ENCODE measurements around the gene CBLB. TPM values are rescaled to one million over a fixed set of nuclear protein-coding genes. Genes with fewer than 3 reads are reported as not detected.

Gene CBLB
- total RNA-seq, 1 experiment from 2014 or later = 19.7 TPM

DNA sequence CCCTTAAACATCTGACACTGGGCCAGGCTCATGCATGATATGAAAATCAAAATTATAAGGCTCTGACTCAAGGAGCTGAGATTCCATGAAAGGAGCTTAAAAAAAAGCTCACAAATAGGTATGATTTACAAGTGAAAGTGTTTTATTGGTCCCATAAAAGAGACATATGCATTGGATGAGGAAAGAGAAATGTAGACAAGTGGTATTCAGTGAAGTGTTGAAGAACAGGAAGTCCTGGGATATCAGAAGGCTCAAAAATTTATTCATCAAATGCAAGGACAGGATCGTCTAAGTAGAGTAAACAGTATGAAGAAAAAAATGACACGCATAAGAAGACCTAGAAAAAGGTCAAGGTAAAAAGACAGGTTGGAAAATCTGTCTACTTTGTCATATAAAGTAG, 188.9 kb downstream of the CBLB start:
- intact Hi-C loops (cut with micrococcal nuclease) = loop anchor here (10.0 kb wide), 1 partner anchor 665 kb away; no protein-coding TSS in a partner anchor
- Mint-ChIP-seq H3K4me1 (ENCODE audit: insufficient read depth, unreplicated experiment) (no peaks in the 10 kb centered on the region), H3K4me3 (ENCODE audit: unreplicated experiment) (no peak overlapping the region), H3K27ac (ENCODE audit: low read depth, unreplicated experiment) (no peak overlapping the region), H3K27me3 (ENCODE audit: insufficient read depth, unreplicated experiment) (no peaks in the 10 kb centered on the region), H3K36me3 (ENCODE audit: insufficient read depth, unreplicated experiment) (peaks cover 47% of the 10 kb centered on the region), H3K9me3 (ENCODE audit: unreplicated experiment) (no peaks in the 10 kb centered on the region)
- no TSS peak for BruUV-seq (replicated peaks)
- no peak for DNase-seq (ENCODE audit: unreplicated experiment)
- ChIA-PET CTCF (interaction anchor here (1.4 kb wide), 1 partner anchor 13 kb away, joined by 3 read pairs; no protein-coding TSS in a partner anchor), POLR2A (interaction anchor here (0.7 to 1.6 kb wide), 2 partner anchors 132 to 188 kb away, joined by 3 to 4 read pairs; partner anchors contain the start of gene CBLB)
- no peak for TF ChIP-seq CTCF (IDR thresholded peaks at IDR 0.05; ENCODE audit: unreplicated experiment)

DNA sequence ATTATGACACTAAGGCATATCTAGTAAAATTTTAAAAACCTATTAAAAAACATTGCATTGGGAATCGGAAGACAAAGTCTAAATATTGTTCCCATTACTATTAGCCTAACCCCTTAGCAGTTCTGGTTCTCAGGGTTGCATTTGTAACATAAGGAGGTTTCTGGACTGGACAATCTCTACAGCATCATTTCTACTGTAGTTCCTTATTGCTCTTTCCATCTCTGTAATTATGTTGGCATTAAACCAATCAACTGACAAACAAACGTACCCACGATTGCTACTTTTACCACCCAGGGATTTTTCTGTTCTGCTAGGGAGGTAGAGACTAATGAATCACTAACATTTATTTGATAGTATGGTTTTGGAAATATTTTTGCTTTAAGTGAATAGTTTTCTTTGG, 190.8 kb downstream of the CBLB start:
- no TSS peak for BruUV-seq (replicated peaks)
- Mint-ChIP-seq H3K36me3 (ENCODE audit: insufficient read depth, unreplicated experiment) (peaks cover 54% of the 10 kb centered on the region), H3K9me3 (ENCODE audit: unreplicated experiment) (no peaks in the 10 kb centered on the region), H3K27me3 (ENCODE audit: insufficient read depth, unreplicated experiment) (no peaks in the 10 kb centered on the region), H3K4me3 (ENCODE audit: unreplicated experiment) (no peak overlapping the region), H3K27ac (ENCODE audit: low read depth, unreplicated experiment) (no peak overlapping the region), H3K4me1 (ENCODE audit: insufficient read depth, unreplicated experiment) (no peaks in the 10 kb centered on the region)
- DNase-seq (ENCODE audit: unreplicated experiment) = no peak
- CTCF ChIA-PET = no interaction called here
- TF ChIP-seq CTCF (IDR thresholded peaks at IDR 0.05; ENCODE audit: unreplicated experiment) = no peak
- POLR2A ChIA-PET = no interaction called here
- intact Hi-C loops (cut with micrococcal nuclease) = no loop called here

- H3K27ac Mint-ChIP-seq (ENCODE audit: low read depth, unreplicated experiment) = no peak overlapping the region
- H3K4me1 Mint-ChIP-seq (ENCODE audit: insufficient read depth, unreplicated experiment) = no peaks in the 10 kb centered on the region
- BruUV-seq (replicated peaks) = no TSS peak
- CTCF ChIA-PET = interaction anchor here (0.7 kb wide), 1 partner anchor 160 kb away, joined by 5 read pairs; no protein-coding TSS in a partner anchor
- no peak for TF ChIP-seq CTCF (IDR thresholded peaks at IDR 0.05; ENCODE audit: unreplicated experiment)
- intact Hi-C loops (cut with micrococcal nuclease) = no loop called here
- POLR2A ChIA-PET = no interaction called here
- H3K36me3 Mint-ChIP-seq (ENCODE audit: insufficient read depth, unreplicated experiment) = peaks cover 54% of the 10 kb centered on the region
- no peak overlapping the region for H3K4me3 Mint-ChIP-seq (ENCODE audit: unreplicated experiment)
- DNase-seq (ENCODE audit: unreplicated experiment) = no peak
- no peaks in the 10 kb centered on the region for H3K27me3 Mint-ChIP-seq (ENCODE audit: insufficient read depth, unreplicated experiment)
- no peaks in the 10 kb centered on the region for H3K9me3 Mint-ChIP-seq (ENCODE audit: unreplicated experiment)
Observed at GRCh38 chr3:105676621-105677300, 192.1 kb downstream of the CBLB start.

- Mint-ChIP-seq H3K27ac (ENCODE audit: low read depth, unreplicated experiment) (no peak overlapping the region), H3K9me3 (ENCODE audit: unreplicated experiment) (no peaks in the 10 kb centered on the region), H3K27me3 (ENCODE audit: insufficient read depth, unreplicated experiment) (no peaks in the 10 kb centered on the region), H3K4me3 (ENCODE audit: unreplicated experiment) (no peak overlapping the region), H3K36me3 (ENCODE audit: insufficient read depth, unreplicated experiment) (peaks cover 41% of the 10 kb centered on the region), H3K4me1 (ENCODE audit: insufficient read depth, unreplicated experiment) (no peaks in the 10 kb centered on the region)
- POLR2A ChIA-PET = no interaction called here
- no peak for TF ChIP-seq CTCF (IDR thresholded peaks at IDR 0.05; ENCODE audit: unreplicated experiment)
- BruUV-seq (replicated peaks) = no TSS peak
- intact Hi-C loops (cut with micrococcal nuclease) = no loop called here
- CTCF ChIA-PET = interaction anchor here (0.6 to 1.0 kb wide), 2 partner anchors 26 to 305 kb away, joined by 3 read pairs; no protein-coding TSS in a partner anchor
- DNase-seq (ENCODE audit: unreplicated experiment) = no peak
Observed at GRCh38 chr3:105674437-105675065, 194.3 kb downstream of the CBLB start.
